ENCODE measurements around the gene NSD2.

NSD2 gene

GRCh38 chr4:1968686-1969295 is 97.6 kb downstream of the NSD2 start:
- TF ChIP-seq, protein P1, sequence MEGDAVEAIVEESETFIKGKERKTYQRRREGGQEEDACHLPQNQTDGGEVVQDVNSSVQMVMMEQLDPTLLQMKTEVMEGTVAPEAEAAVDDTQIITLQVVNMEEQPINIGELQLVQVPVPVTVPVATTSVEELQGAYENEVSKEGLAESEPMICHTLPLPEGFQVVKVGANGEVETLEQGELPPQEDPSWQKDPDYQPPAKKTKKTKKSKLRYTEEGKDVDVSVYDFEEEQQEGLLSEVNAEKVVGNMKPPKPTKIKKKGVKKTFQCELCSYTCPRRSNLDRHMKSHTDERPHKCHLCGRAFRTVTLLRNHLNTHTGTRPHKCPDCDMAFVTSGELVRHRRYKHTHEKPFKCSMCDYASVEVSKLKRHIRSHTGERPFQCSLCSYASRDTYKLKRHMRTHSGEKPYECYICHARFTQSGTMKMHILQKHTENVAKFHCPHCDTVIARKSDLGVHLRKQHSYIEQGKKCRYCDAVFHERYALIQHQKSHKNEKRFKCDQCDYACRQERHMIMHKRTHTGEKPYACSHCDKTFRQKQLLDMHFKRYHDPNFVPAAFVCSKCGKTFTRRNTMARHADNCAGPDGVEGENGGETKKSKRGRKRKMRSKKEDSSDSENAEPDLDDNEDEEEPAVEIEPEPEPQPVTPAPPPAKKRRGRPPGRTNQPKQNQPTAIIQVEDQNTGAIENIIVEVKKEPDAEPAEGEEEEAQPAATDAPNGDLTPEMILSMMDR (IDR thresholded peaks at IDR 0.05; ENCODE audit: insufficient read depth, low read depth, low read length, missing control alignments): no peak
- no peak for DNase-seq (ENCODE audit: low read depth)
- no peak overlapping the region for H3K4me3 ChIP-seq (ENCODE audit: low read length)

- H3K4me3 ChIP-seq (ENCODE audit: low read length): no peak overlapping the region
- DNase-seq (ENCODE audit: low read depth): no peak
- TF ChIP-seq, protein P1 (IDR thresholded peaks at IDR 0.05; ENCODE audit: insufficient read depth, low read depth, low read length, missing control alignments): no peak
These were observed 98.9 kb downstream of the NSD2 start for GRCh38 chr4:1969928-1970723.

- H3K4me3 ChIP-seq (ENCODE audit: low read length): no peak overlapping the region
- TF ChIP-seq, protein P1 (IDR thresholded peaks at IDR 0.05; ENCODE audit: insufficient read depth, low read depth, low read length, missing control alignments): no peak
- no peak for DNase-seq (ENCODE audit: low read depth)
These were observed 99.7 kb downstream of the NSD2 start for GRCh38 chr4:1970926-1971325.

DNA sequence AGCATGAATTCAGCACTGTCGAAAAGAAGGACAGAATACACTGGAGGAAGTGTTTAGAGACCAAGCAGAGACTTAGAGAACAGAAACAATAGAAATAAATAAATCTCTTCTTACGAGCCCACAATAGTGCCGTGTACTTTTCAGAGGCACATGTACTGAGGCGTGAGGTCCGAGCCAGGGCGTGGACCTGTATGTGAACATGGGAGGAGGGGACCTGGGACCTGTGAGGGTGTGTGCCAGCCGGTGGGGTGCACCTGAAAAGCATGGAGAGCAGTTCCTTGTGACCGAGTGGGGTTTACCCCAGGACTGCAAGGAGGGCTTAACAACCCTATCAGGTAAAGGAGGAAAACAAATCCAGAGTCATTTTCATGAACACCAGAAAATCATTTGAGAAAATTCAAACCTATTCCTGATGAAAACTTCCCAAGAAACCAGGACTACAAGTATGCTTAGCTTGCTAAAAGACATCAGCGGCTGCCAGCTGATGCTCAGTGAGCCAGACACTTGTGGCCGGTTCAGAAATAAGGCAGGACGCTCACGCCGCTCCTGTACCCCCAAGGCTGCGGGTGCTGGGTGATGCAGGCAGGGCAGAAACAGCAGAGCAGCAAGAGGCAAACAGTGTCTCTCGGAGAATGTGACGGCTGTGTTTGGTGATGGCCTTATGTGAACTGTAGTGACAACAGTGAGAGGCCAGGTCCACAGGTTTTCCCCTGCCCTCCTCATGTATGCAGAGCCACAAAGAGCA is 100.4 kb downstream of the NSD2 start:
- no peak overlapping the region for H3K4me3 ChIP-seq (ENCODE audit: low read length)
- DNase-seq (ENCODE audit: low read depth): no peak
- TF ChIP-seq, protein P1 (IDR thresholded peaks at IDR 0.05; ENCODE audit: insufficient read depth, low read depth, low read length, missing control alignments): no peak

DNA sequence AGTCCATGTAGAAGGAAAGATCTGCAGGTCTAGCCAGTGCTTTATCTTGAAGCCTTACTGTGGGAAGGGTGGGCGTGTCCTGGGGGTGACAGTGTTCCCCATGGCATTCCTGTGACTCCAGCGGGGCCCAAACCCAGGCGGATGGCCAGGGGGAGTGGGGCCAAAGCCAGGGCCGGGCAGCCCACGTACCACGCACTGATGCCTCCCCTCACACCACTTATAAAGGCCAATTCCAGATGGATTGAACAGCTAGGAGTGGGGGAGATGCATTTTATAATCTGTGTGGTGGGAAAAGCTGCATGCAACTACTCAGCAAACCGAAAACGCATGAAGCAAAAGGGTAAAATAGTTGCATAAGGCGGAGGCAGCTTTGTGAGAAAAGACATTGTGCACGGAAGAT is 101.2 kb downstream of the NSD2 start:
- TF ChIP-seq, protein P1 (IDR thresholded peaks at IDR 0.05; ENCODE audit: insufficient read depth, low read depth, low read length, missing control alignments): no peak

DNA sequence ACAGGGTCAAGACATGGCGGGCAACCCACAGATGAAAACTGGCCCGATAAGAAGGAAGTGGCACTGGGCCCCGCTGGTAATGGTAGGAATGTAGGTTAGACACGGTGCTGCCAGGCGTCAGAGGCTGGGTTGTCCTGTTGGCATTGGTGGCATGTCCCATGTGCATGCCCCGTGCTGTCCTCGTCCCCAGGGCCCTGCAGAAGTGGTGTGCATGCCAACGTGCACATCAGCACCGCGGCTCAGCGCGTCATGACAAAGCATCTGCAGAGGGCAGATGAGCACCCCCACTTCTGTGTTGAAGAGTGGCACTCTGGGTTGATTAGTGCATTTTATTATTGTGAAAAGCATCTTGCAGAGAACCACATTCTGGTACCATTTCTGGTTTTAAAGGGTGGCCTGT is 102.0 kb downstream of the NSD2 start:
- no peak for DNase-seq (ENCODE audit: low read depth)
- TF ChIP-seq, protein P1 (IDR thresholded peaks at IDR 0.05; ENCODE audit: insufficient read depth, low read depth, low read length, missing control alignments): no peak
- no peak overlapping the region for H3K4me3 ChIP-seq (ENCODE audit: low read length)

More for the DNA sequence above, 101.2 kb downstream of the NSD2 start:
- no peak for DNase-seq (ENCODE audit: low read depth)
- no peak overlapping the region for H3K4me3 ChIP-seq (ENCODE audit: low read length)
